HG03039 (cell line): ENCODE measurements around the gene SH3BP4.

Experiments used
- ATAC-seq: cut with Tn5 transposase; IDR thresholded peaks from one replicate; pipeline ENCODE4 v1.9.1; 2021; ENCODE audit warnings: mild to moderate bottlenecking, moderate library complexity; ENCODE audit not compliant: unreplicated experiment

Gene SH3BP4

GRCh38 chr2:234982096-234982834 is 30.4 kb downstream of the SH3BP4 start:
- ATAC-seq = no peak

- no peak for ATAC-seq
Observed at GRCh38 chr2:234983011-234983726, 31.4 kb downstream of the SH3BP4 start.

GRCh38 chr2:234985608-234986245 is 33.9 kb downstream of the SH3BP4 start:
- ATAC-seq = no peak

GRCh38 chr2:234986390-234986789 is 34.6 kb downstream of the SH3BP4 start:
- ATAC-seq = no peak

GRCh38 chr2:234986876-234987720 is 35.3 kb downstream of the SH3BP4 start:
- no peak for ATAC-seq

GRCh38 chr2:234987754-234988153 is 35.9 kb downstream of the SH3BP4 start:
- ATAC-seq = no peak

GRCh38 chr2:234988491-234988890 is 36.7 kb downstream of the SH3BP4 start:
- no peak for ATAC-seq

- no peak for ATAC-seq
Observed at GRCh38 chr2:234989183-234989701, 37.4 kb downstream of the SH3BP4 start.

- no peak for ATAC-seq
Observed at GRCh38 chr2:234990300-234990699, 38.5 kb downstream of the SH3BP4 start.

- no peak for ATAC-seq
Observed at GRCh38 chr2:234991290-234991689, 39.5 kb downstream of the SH3BP4 start.

- no peak for ATAC-seq
Observed at GRCh38 chr2:234991793-234992192, 40.0 kb downstream of the SH3BP4 start.

- ATAC-seq = no peak
Observed at GRCh38 chr2:234992196-234992595, 40.4 kb downstream of the SH3BP4 start.

GRCh38 chr2:234992624-234993349 is 41.0 kb downstream of the SH3BP4 start:
- no peak for ATAC-seq

- no peak for ATAC-seq
Observed at GRCh38 chr2:234993541-234993981, 41.7 kb downstream of the SH3BP4 start.

GRCh38 chr2:234994438-234995321 is 42.9 kb downstream of the SH3BP4 start:
- no peak for ATAC-seq

- ATAC-seq = no peak
Observed at GRCh38 chr2:234995332-234996068, 43.7 kb downstream of the SH3BP4 start.

- ATAC-seq = no peak
Observed at GRCh38 chr2:234996069-234996940, 44.5 kb downstream of the SH3BP4 start.

- ATAC-seq = no peak
Observed at GRCh38 chr2:234996941-234997270, 45.1 kb downstream of the SH3BP4 start.
